ENCODE results near the gene RPE.

RPE gene

GRCh38 chr2:210002158-210003157 is at the start of gene RPE:
Gene RPE (plus strand): TSS chr2:210002638. CDS start chr2:210002662, 24 bp downstream.
- H3K9me3 ChIP-seq (ENCODE audit: severe bottlenecking) = no peaks in the 10 kb centered on the region
- DNase-seq = peak; percentile 96
- H3K4me3 ChIP-seq (ENCODE audit: low read depth, low read length) = peak within 1 kb of the TSS; percentile 99
- TF ChIP-seq, protein P1, sequence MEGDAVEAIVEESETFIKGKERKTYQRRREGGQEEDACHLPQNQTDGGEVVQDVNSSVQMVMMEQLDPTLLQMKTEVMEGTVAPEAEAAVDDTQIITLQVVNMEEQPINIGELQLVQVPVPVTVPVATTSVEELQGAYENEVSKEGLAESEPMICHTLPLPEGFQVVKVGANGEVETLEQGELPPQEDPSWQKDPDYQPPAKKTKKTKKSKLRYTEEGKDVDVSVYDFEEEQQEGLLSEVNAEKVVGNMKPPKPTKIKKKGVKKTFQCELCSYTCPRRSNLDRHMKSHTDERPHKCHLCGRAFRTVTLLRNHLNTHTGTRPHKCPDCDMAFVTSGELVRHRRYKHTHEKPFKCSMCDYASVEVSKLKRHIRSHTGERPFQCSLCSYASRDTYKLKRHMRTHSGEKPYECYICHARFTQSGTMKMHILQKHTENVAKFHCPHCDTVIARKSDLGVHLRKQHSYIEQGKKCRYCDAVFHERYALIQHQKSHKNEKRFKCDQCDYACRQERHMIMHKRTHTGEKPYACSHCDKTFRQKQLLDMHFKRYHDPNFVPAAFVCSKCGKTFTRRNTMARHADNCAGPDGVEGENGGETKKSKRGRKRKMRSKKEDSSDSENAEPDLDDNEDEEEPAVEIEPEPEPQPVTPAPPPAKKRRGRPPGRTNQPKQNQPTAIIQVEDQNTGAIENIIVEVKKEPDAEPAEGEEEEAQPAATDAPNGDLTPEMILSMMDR (IDR thresholded peaks at IDR 0.05; ENCODE audit: low read depth, low read length) = no peak
- no peaks in the 10 kb centered on the region for H3K27me3 ChIP-seq (ENCODE audit: insufficient read depth, low read depth, severe bottlenecking)
- H3K36me3 ChIP-seq = peaks cover 29% of the 10 kb centered on the region
- H3K27ac ChIP-seq = peak within 1 kb of the TSS; percentile 86

- no peak overlapping the region for H3K4me3 ChIP-seq (ENCODE audit: low read depth, low read length)
- DNase-seq = no peak
- TF ChIP-seq, protein P1 (IDR thresholded peaks at IDR 0.05; ENCODE audit: low read depth, low read length) = no peak
Measured at GRCh38 chr2:209956271-209956670, 46.2 kb upstream of the RPE start.

DNA sequence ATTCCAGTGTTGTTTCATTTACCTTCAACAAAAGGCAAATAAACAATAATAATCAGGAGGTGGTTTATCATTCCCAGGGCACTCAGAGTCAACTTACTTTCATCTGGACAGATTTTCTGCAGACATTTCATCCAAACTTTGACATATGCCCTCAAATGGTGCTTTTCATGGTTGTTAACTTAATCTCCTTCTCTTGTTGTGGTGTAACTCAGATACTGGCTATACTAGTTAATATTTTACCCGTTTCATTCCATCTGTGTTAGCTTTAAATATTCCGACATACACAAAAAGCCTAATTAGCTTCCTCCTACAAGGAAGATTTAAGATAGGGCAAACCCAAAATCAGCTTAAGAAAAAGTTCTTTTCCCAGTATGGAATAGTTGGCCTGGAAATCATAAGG is 44.4 kb upstream of the RPE start:
- TF ChIP-seq, protein P1 (IDR thresholded peaks at IDR 0.05; ENCODE audit: low read depth, low read length) = no peak
- no peak overlapping the region for H3K4me3 ChIP-seq (ENCODE audit: low read depth, low read length)
- no peaks in the 10 kb centered on the region for H3K9me3 ChIP-seq (ENCODE audit: severe bottlenecking)
- H3K36me3 ChIP-seq = no peaks in the 10 kb centered on the region
- no peak overlapping the region for H3K27ac ChIP-seq
- no peaks in the 10 kb centered on the region for H3K27me3 ChIP-seq (ENCODE audit: insufficient read depth, low read depth, severe bottlenecking)
- DNase-seq = no peak

More at GRCh38 chr2:209956271-209956670, 46.2 kb upstream of the RPE start:
- H3K36me3 ChIP-seq = no peaks in the 10 kb centered on the region
- no peaks in the 10 kb centered on the region for H3K9me3 ChIP-seq (ENCODE audit: severe bottlenecking)
- no peak overlapping the region for H3K27ac ChIP-seq
- no peaks in the 10 kb centered on the region for H3K27me3 ChIP-seq (ENCODE audit: insufficient read depth, low read depth, severe bottlenecking)

- no peak for DNase-seq
- Histone ChIP-seq H3K9me3 (ENCODE audit: severe bottlenecking) (no peaks in the 10 kb centered on the region), H3K36me3 (no peaks in the 10 kb centered on the region), H3K4me3 (ENCODE audit: low read depth, low read length) (no peak overlapping the region), H3K27ac (no peak overlapping the region), H3K27me3 (ENCODE audit: insufficient read depth, low read depth, severe bottlenecking) (no peaks in the 10 kb centered on the region)
- TF ChIP-seq, protein P1 (IDR thresholded peaks at IDR 0.05; ENCODE audit: low read depth, low read length) = no peak
Measured at GRCh38 chr2:209960045-209960444, 42.4 kb upstream of the RPE start.

GRCh38 chr2:209960676-209961630 is 41.5 kb upstream of the RPE start:
- peak; percentile 54 for DNase-seq
- H3K27me3 ChIP-seq (ENCODE audit: insufficient read depth, low read depth, severe bottlenecking) = no peaks in the 10 kb centered on the region
- H3K9me3 ChIP-seq (ENCODE audit: severe bottlenecking) = no peaks in the 10 kb centered on the region
- no peak overlapping the region for H3K27ac ChIP-seq
- H3K36me3 ChIP-seq = no peaks in the 10 kb centered on the region
- H3K4me3 ChIP-seq (ENCODE audit: low read depth, low read length) = no peak overlapping the region
- TF ChIP-seq, protein P1 (IDR thresholded peaks at IDR 0.05; ENCODE audit: low read depth, low read length) = peak; percentile 63

All from WERI-Rb-1 (cell line).